Mesenchymal stem cell (in vitro differentiated cells and primary cell): ENCODE results near the gene ENTPD2.
A peak's percentile ranks its signal among the peaks of the same experiment; 100 is the strongest.

Experiments
- DNase-seq: peaks from one replicate; pipeline ENCODE4 v3.0.0-alpha.2; 2013
- H2AFZ ChIP-seq: one replicate; pipeline ENCODE4 v1.6.1; 2013; ENCODE audit warnings: low read depth, mild to moderate bottlenecking, control low read depth, inconsistent platforms, low read length, moderate library complexity
- H2AK5ac ChIP-seq: 2 replicates; pipeline ENCODE4 v1.6.1; 2013; ENCODE audit warnings: low read length, moderate library complexity, mild to moderate bottlenecking, inconsistent platforms; ENCODE audit not compliant: severe bottlenecking
- H2BK120ac ChIP-seq: one replicate; pipeline ENCODE4 v1.6.1; 2013; ENCODE audit warnings: low read depth, mild to moderate bottlenecking, inconsistent platforms, low read length, moderate library complexity
- H2BK12ac ChIP-seq, 2 experiments: one replicate each; pipeline ENCODE4 v1.6.1; 2013; ENCODE audit warnings: inconsistent platforms in 2 of 2, low read length in 2 of 2, mild to moderate bottlenecking in 2 of 2, moderate library complexity in 2 of 2, control low read depth in 1 of 2
- H2BK15ac ChIP-seq: one replicate; pipeline ENCODE4 v1.6.1; 2013; ENCODE audit warnings: mild to moderate bottlenecking, low read depth, inconsistent platforms; ENCODE audit not compliant: poor library complexity, severe bottlenecking
- H2BK5ac ChIP-seq: 2 replicates; pipeline ENCODE4 v1.6.1; 2013; ENCODE audit warnings: low read depth, mild to moderate bottlenecking, low read length, control low read depth, inconsistent platforms; ENCODE audit not compliant: poor library complexity, severe bottlenecking
- H3K14ac ChIP-seq, 2 experiments: one replicate each; pipeline ENCODE4 v1.6.1; 2013; ENCODE audit warnings: inconsistent platforms in 2 of 2, low read length in 2 of 2, control low read depth in 1 of 2, mild to moderate bottlenecking in 1 of 2, moderate library complexity in 1 of 2
- H3K18ac ChIP-seq, 2 experiments: one replicate each; pipeline ENCODE4 v1.6.1; 2013; ENCODE audit warnings: inconsistent platforms in 2 of 2, low read length in 2 of 2, control low read depth in 1 of 2, low read depth in 1 of 2, mild to moderate bottlenecking in 1 of 2
- H3K23ac ChIP-seq, 2 experiments: one replicate each; pipeline ENCODE4 v1.6.1; 2013; ENCODE audit warnings: inconsistent platforms in 2 of 2, low read length in 2 of 2, mild to moderate bottlenecking in 2 of 2, moderate library complexity in 2 of 2, control low read depth in 1 of 2
- H3K27ac ChIP-seq: 2 replicates; pipeline ENCODE4 v1.5.1; 2013; ENCODE audit warnings: mild to moderate bottlenecking, moderate library complexity, low read length, control low read depth, inconsistent platforms; ENCODE audit not compliant: poor library complexity, severe bottlenecking
- H3K27me3 ChIP-seq, 2 experiments: 2 replicates each; pipeline versions ENCODE4 v1.6.1 to v1.7.0; 2013; ENCODE audit warnings: low read length in 2 of 2, mild to moderate bottlenecking in 2 of 2, moderate library complexity in 2 of 2, control low read depth in 1 of 2, inconsistent platforms in 1 of 2; ENCODE audit not compliant: control insufficient read depth in 1 of 2, insufficient read depth in 1 of 2
- H3K36me3 ChIP-seq, 2 experiments: 2 replicates each; pipeline versions ENCODE4 v1.6.1 to v1.7.0; 2013; ENCODE audit warnings: low read length in 2 of 2, control low read depth in 1 of 2, inconsistent platforms in 1 of 2, low read depth in 1 of 2, mild to moderate bottlenecking in 1 of 2; ENCODE audit not compliant: insufficient read depth in 2 of 2, control insufficient read depth in 1 of 2
- H3K4ac ChIP-seq, 2 experiments: one replicate each; pipeline ENCODE4 v1.6.1; 2013; ENCODE audit warnings: inconsistent platforms in 2 of 2, low read length in 2 of 2, mild to moderate bottlenecking in 2 of 2, moderate library complexity in 2 of 2, control low read depth in 1 of 2, low read depth in 1 of 2
- H3K4me1 ChIP-seq: 2 replicates; pipeline ENCODE4 v1.6.1; 2013; ENCODE audit warnings: low read depth, low read length, control low read depth; ENCODE audit not compliant: control insufficient read depth, insufficient read depth
- H3K4me2 ChIP-seq: 2 replicates; pipeline ENCODE4 v1.6.1; 2013; ENCODE audit warnings: low read length, mild to moderate bottlenecking, inconsistent platforms; ENCODE audit not compliant: poor library complexity, severe bottlenecking
- H3K4me3 ChIP-seq, 2 experiments: 2 replicates each; pipeline versions ENCODE4 v1.5.1 to v1.7.0; 2013; ENCODE audit warnings: low read length in 2 of 2, mild to moderate bottlenecking in 2 of 2, control low read depth in 1 of 2, low read depth in 1 of 2; ENCODE audit not compliant: insufficient read depth in 1 of 2
- H3K79me1 ChIP-seq: replicated peaks from 2 replicates; pipeline ENCODE4 v1.6.1; 2013; ENCODE audit warnings: mild to moderate bottlenecking, control low read depth, low read length, inconsistent platforms; ENCODE audit not compliant: poor library complexity, severe bottlenecking
- H3K9ac ChIP-seq: 2 replicates; pipeline ENCODE4 v1.7.0; 2013; ENCODE audit warnings: mild to moderate bottlenecking, low read length, moderate library complexity
- H3K9me3 ChIP-seq: 2 replicates; pipeline ENCODE4 v1.7.0; 2013; ENCODE audit warnings: mild to moderate bottlenecking, low read length; ENCODE audit not compliant: control insufficient read depth
- H4K8ac ChIP-seq: one replicate; pipeline ENCODE4 v1.6.1; 2013; ENCODE audit warnings: inconsistent platforms, mild to moderate bottlenecking, low read length, moderate library complexity
- H4K91ac ChIP-seq: one replicate; pipeline ENCODE4 v1.6.1; 2013; ENCODE audit warnings: mild to moderate bottlenecking, low read length, inconsistent platforms
- WGBS: methylation state at CpG from one replicate; pipeline ENCODE4 v1.1.7; 2013; ENCODE audit warnings: mixed read lengths; 5-methylcytosine and 5-hydroxymethylcytosine counted together

The ENTPD2 gene

GRCh38 chr9:137068539-137069507 is 15.0 kb upstream of the ENTPD2 start:
- H2AFZ ChIP-seq, result no peak overlapping the region
- H4K8ac ChIP-seq, result no peak overlapping the region
- H3K4me3 ChIP-seq, result no peak overlapping the region
- peaks cover 0 to 6% of the 10 kb centered on the region in 2 experiments for H3K36me3 ChIP-seq
- H2BK15ac ChIP-seq, result no peak overlapping the region
- H3K27me3 ChIP-seq, result peaks cover 0 to 10% of the 10 kb centered on the region in 2 experiments
- H3K27ac ChIP-seq, result no peak overlapping the region
- DNase-seq, result no peak
- H2BK5ac ChIP-seq, result no peak overlapping the region
- no peak overlapping the region for H3K9ac ChIP-seq
- peak overlapping the region; percentile 10 for H4K91ac ChIP-seq
- H3K4me2 ChIP-seq, result no peak overlapping the region
- peaks cover 18% of the 10 kb centered on the region for H3K4me1 ChIP-seq
- no peak overlapping the region for H2BK12ac ChIP-seq
- no peak overlapping the region for H3K23ac ChIP-seq
- WGBS, result 92% methylated on average over 17 of the region's 17 CpGs
- H3K79me1 ChIP-seq, result no peaks in the 10 kb centered on the region
- no peak overlapping the region for H3K4ac ChIP-seq
- no peak overlapping the region for H3K14ac ChIP-seq
- H3K9me3 ChIP-seq, result no peaks in the 10 kb centered on the region
- no peak overlapping the region for H2AK5ac ChIP-seq
- no peak overlapping the region for H3K18ac ChIP-seq
- no peak overlapping the region for H2BK120ac ChIP-seq

GRCh38 chr9:137067860-137068538 is 14.1 kb upstream of the ENTPD2 start:
- H3K79me1 ChIP-seq, result no peaks in the 10 kb centered on the region
- peaks cover 18% of the 10 kb centered on the region for H3K4me1 ChIP-seq
- H4K91ac ChIP-seq, result no peak overlapping the region
- no peak overlapping the region for H3K23ac ChIP-seq
- no peak overlapping the region for H3K18ac ChIP-seq
- H3K27ac ChIP-seq, result no peak overlapping the region
- DNase-seq, result peak; percentile 84
- H2BK120ac ChIP-seq, result no peak overlapping the region
- H2AFZ ChIP-seq, result no peak overlapping the region
- peaks cover 0 to 6% of the 10 kb centered on the region in 2 experiments for H3K36me3 ChIP-seq
- no peak overlapping the region for H2AK5ac ChIP-seq
- H3K27me3 ChIP-seq, result peaks cover 0 to 10% of the 10 kb centered on the region in 2 experiments
- H2BK12ac ChIP-seq, result no peak overlapping the region
- 65% methylated on average over 11 of the region's 12 CpGs for WGBS
- no peak overlapping the region for H2BK15ac ChIP-seq
- H3K9ac ChIP-seq, result no peak overlapping the region
- H3K4me2 ChIP-seq, result no peak overlapping the region
- H3K9me3 ChIP-seq, result no peaks in the 10 kb centered on the region
- no peak overlapping the region for H3K4ac ChIP-seq
- no peak overlapping the region for H2BK5ac ChIP-seq
- H3K4me3 ChIP-seq, result no peak overlapping the region
- H4K8ac ChIP-seq, result no peak overlapping the region
- H3K14ac ChIP-seq, result no peak overlapping the region

- WGBS, result 93% methylated on average over 26 of the region's 26 CpGs
- no peak overlapping the region for H3K14ac ChIP-seq
- peaks cover 0 to 15% of the 10 kb centered on the region in 2 experiments for H3K27me3 ChIP-seq
- no peak overlapping the region for H3K4me2 ChIP-seq
- peak overlapping the region; percentile 22 for H4K91ac ChIP-seq
- no peak overlapping the region for H2BK5ac ChIP-seq
- H3K18ac ChIP-seq, result no peak overlapping the region
- peaks cover 18% of the 10 kb centered on the region for H3K4me1 ChIP-seq
- H3K4me3 ChIP-seq, result no peak overlapping the region
- no peak overlapping the region for H3K9ac ChIP-seq
- peaks cover 0 to 6% of the 10 kb centered on the region in 2 experiments for H3K36me3 ChIP-seq
- H3K23ac ChIP-seq, result no peak overlapping the region
- H3K9me3 ChIP-seq, result no peaks in the 10 kb centered on the region
- no peak overlapping the region for H2BK12ac ChIP-seq
- H2BK15ac ChIP-seq, result no peak overlapping the region
- no peak overlapping the region for H3K4ac ChIP-seq
- no peak overlapping the region for H4K8ac ChIP-seq
- H3K79me1 ChIP-seq, result no peaks in the 10 kb centered on the region
- no peak overlapping the region for H3K27ac ChIP-seq
- no peak overlapping the region for H2AK5ac ChIP-seq
- DNase-seq, result no peak
- H2AFZ ChIP-seq, result no peak overlapping the region
- H2BK120ac ChIP-seq, result no peak overlapping the region
These were observed 12.4 kb upstream of the ENTPD2 start for GRCh38 chr9:137066096-137066861.
